ENCODE data around the gene ITGA4.

The ITGA4 gene

DNA sequence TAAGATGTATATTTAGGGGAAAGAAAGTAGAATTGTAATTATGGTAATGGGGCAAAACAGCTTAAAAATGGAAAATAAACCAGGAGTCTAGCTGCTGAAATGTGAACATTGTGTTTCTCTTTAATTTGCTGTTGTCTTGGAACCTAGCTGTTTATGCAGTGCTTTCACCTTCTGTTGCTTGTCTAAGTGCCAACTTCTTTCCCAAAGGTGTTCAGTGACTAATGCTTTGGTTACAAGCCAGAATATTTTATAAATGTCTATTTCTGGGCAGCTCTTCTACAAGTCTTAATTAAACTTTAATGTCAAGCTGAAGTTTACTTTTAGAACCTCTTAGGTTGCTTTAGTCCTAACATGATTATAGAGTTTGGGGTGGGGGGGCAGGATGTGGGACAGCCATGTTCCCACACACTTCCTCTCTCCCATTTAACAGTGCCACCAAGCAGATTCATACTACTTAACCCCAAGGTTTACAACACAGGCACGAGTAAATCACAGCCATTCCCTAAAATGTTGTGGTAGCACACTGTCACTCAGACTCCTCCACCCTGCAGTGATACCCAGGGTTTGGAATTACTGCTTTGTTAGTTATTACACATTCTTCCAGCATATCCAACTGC lies 60.6 kb downstream of the ITGA4 start:
- DNase-seq: peak; percentile 19

DNA sequence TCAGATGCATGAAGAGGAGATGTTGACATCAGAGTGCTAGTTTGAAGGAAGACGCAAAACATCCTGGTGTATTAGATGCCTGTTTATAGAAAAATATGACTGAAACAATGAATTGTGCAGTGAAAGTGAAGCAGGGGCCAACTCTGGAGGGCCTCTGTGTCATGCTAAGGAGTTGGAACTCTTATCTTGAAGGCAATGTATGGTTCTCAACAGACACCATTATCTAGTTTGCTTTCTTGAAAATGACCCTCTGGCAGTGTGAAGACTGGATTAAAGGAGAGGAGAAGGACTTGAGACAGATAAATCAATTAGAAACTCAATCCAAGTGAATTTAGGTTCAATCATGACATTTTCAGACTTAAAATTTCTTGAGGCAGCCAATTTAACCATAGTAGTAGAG lies 63.1 kb downstream of the ITGA4 start:
- no peak for DNase-seq

DNA sequence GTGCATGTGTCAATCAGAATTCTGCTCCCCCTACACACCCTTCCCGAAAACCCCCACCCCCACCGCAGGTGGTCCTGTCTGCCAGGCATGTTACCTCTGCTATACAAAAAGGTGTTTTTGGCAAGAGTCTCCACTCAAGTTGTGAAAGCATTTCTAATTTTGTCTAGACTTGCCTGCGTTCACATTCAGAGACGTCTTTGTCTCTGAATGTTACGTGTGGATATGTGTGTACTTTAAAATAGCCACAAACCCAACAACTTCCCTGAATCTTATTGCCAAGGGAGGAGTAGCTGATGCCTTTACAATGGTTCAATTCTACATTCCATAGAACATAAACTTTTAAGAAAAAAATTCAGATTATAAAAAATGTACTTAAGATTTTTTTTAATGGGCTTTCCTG lies 66.6 kb downstream of the ITGA4 start:
- DNase-seq: no peak

DNA sequence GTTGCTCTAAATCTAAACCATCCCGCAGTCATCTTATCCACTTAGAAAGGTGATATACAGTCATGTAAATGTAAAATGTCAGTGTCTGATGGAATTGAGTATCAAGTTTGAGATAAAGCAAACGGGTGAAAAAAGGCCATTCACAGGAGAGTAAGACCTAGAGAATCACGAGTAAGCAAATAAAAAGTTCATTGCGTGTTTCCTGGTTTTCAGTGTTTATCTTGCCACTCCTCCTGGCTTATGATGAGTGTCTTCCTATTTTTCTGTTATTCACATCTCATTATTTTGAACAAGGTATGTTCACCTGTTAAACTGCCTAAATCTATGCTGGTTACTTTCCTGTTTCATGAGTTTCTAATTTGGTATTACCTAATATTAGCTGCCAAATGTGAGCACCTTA lies 68.8 kb downstream of the ITGA4 start:
- DNase-seq: no peak

DNA sequence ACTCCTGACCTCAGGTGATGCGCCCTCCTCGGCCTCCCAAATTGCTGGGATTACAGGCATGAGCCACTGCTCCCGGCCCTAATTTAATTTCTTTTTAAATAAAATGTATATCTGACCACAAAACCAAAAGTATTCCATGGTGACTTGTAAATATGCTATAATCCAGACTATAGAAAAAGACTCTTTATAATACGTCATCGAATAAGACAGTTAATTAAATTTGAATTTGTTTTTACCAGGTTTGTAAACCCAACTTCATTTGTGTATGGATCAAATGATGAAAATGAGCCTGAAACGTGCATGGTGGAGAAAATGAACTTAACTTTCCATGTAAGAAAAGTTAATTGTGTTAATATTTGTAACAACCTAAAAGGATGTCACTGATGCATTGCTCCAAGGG lies 69.9 kb downstream of the ITGA4 start:
- DNase-seq: no peak

DNA sequence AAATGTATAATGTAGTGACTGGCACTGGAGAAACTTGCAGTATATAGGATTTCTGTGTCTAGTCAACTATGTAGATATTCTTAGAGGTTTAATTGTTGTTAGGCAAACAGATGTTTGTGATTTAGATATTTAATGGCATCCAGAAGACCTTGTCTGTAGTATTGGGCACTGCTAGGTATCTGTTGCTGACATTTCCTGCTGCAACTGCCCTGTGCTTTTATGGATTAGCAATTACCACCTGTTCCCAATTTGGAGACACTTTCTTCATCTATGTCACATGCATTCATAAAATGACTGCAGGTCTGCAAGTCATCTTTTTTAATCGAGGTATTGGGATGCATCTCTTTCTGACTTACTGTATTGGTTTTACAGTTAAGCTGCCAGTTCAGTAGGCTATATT lies 71.3 kb downstream of the ITGA4 start:
- no peak for DNase-seq

DNA sequence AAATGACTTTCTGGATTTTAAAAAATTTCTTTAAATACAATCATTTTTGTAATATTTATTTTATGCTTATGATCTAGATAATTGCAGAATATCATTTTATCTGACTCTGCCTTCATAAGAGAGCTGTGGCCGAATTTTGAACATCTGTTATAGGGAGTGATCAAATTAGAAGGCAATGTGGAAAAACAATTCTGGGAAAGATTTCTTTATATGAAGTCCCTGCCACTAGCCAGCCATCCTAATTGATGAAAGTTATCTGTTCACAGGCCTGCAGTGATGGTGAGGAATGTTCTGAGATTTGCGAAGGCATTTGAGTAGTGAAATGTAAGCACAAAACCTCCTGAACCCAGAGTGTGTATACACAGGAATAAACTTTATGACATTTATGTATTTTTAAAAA lies 79.5 kb downstream of the ITGA4 start:
- DNase-seq: no peak

DNA sequence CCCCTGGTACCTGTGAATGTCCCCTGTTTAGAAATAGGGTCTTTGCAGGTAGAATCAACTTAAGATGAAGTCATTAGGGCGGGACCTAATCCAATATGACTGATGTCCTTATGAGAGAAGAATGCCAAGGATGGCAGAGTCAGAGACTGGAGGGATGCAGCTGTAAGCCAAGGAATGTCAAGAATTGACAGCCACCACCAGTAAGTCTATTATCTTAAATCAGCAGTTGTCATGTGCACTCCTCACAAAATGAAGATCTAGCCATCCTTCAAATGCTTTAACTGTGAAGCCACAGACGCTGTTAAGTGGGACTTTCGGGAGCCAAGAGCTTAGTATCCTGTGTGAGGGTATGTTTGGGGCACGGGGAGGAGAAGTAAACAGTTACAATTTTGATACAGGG lies 83.2 kb downstream of the ITGA4 start:
- no peak for DNase-seq

DNA sequence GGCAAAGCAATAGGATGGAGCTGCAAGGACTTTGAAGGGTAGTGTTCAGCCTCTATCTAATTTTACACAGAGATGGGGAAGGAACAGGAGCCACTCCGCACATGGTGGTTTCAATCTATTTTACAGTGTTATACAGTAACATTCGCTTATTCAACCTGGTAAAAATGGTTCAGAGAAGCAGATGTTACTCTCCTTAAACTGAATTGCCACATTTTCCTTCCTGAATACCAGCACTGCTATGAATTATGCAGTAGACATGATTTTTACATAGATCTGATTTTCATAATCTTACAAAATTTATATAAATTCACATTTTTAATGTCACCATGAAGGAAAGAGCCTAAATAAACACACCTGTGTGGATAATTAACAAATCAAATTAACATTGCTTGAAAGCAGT lies 85.0 kb downstream of the ITGA4 start:
- no peak for DNase-seq

DNA sequence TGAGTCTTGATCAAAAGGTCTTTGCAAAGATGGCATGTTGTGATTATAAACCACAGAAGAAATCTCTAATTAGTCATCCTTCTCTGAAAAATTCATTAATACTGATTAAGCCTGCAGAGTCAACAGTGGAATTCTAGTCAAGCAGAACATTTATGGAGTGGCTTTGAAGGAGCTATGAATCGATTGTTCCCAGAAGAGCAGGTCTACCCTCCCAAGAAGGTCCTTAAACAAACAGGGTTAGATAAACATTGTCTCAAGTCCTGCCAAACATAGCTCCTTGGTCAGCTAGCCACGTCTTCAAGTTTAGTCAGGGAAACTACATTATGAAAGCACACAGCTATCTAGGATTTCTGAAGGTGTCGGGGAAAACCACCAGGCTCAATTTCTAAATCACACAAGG lies 88.9 kb downstream of the ITGA4 start:
- DNase-seq: no peak

DNA sequence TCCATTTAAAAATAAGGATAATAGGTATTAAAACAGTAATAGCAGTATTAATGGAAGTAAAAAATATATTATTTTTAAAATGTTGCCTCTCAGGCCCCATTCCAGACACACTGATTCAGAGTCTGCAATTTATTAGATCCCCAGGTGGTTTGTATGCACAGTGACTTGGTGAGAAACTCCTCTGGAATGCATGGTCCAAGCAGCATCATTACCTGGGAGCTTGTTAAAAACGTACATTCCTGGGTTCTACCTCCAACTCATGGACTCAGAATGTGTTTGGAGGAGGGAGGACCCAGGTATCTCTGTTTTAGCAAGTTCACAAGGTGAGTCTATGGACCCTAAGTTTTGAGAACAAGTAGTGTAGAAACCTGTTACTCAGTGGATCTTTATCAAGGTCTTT lies 95.6 kb downstream of the ITGA4 start:
- no peak for DNase-seq

DNA sequence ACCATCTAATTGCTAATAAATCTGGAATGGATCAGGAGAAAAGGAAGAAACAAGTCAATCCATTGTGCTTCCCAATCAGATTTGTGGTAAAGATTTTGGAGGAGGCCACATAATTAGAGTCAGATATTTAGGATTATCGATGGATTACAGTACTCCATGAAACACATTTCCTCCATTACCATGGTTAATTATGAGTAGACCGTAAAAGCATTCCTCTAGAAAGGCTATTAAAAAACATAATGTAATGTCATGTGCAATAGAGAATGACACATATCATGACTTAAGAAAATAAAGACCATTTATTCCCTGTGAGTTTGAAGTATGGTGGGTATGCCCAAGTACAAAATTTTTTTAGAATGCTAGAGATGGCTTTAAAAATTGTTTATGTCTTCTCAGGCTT lies 96.1 kb downstream of the ITGA4 start:
- DNase-seq: no peak

DNA sequence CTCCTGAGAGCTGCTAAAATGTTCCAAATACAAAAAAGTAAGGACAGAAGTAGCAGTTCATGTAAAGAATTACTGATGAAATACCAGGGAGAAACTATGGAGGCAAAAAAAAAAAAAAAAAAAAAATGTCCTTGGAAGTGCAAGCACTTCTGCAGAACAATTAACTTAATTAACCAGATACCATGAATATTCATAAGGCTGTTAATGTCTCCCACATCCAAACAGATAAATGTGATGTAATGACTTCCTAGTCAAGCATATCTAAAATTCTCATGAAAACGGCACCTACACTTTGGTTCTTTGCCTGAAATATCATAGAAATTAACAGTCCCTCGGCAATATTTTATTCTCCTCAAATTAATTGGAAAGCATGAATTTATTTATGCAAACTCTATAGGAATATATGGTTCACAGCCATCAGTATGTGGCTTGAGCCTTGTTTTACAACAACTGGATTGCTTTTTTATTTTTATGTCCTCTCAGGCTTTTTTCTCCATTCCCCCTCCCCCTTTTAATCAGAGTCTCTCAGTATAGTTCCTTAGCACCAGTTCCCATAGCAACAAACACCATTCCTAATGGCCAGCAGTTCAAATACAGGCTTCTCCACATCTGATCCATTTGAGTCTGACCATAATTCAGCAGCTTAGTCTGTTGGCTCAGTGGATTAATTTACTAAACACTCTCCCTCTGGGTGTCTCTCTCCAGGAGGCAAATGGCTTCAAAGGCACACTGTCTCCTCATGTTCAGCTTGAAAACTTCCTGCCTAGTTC lies 97.1 kb downstream of the ITGA4 start:
- DNase-seq: no peak

DNA sequence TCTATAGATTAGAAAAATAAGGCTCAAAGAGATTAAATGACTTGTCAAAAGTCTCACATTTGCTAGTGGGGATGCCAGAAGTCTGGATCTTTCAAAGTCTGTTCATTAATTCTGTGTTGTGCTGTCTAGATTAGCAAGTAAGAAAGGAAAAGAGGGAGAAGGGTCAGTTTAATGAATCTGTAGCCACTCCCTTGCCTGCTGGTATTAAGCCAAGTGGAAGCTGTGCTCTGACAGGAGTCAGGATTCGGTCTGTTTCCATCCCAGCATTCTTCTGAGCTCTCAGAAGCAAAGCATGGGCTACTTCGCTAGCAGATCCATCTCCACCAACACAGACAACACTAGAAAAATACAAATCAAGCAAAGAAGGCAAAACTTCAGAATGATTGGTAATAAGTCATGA lies 101.2 kb downstream of the ITGA4 start:
- no peak for DNase-seq

DNA sequence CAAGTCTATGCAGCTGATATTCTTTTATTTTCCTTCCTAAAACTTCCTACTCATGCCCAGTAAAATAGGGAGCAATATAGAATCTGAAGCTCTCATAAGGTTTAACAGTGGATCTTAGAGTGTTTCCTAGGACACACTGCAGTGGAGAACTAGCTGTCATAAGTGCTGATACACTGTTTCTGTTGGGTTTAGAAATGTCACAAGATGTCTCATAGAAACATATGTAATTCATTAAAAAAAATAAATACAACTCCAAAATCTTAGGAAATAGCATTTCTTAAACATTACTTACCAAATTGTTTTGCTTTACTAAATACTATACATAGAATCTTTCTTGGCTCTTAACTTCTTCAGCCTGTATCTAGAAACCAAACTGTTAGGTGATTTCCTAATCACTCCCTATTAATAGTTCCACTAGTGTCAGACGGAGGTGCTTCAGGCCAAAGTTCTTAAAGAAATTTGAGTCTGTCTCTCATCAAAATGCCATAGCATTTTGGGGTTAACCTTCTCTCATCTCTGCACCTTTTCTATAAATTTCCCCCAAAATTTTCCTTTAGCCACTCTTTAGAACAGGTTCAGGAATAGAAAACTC lies 106.0 kb downstream of the ITGA4 start:
- DNase-seq: no peak

DNA sequence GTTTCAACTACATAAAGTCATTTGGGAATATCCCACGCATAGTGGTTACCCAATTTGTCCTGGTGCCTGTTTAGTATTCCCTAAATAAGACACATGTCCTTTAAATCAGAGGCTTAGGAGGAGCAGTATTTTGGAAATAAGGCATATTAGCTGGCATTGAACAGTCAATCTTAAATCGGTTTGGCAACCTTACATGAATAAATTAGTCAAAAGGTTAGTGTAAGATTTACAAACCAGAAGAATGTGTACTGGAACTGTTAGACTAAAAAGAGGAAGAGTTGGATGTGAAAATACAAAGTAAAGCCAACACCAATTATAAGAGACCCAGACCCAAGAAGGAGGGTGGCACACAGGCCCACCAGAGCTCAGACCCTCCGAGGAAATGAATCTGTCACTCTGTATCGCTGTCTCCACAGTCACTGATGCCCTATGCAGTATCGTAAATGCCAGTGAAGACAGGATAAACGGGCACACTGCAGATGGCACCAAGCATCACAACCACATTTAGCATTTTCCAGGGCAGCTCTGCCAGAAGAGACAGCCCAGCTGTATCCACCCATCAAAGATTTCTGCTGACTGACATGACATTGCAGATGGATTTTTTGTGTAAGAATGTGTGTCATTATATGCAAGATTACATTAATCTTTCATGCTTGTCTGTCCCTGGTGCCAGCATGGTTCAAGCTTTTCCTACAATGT lies 109.3 kb downstream of the ITGA4 start:
- DNase-seq: no peak

DNA sequence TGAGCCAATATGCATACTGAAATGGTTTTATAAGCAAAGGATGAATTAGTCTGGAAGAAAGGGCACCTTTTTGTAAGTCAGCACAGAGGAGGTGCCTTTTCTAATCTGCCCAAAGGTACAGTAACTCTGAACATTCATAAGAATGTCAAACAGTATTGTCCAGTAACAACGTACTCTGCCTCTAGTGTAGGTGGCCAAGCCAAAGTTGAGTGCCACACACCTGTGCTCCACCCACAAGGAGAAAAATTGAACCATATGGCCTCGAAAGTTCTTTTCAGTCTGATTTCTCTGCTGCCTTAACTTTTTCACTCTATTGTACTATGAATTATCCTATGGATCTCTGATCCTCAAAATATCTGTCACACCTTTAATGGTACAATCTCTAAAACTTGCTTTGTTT lies 112.9 kb downstream of the ITGA4 start:
- no peak for DNase-seq

DNA sequence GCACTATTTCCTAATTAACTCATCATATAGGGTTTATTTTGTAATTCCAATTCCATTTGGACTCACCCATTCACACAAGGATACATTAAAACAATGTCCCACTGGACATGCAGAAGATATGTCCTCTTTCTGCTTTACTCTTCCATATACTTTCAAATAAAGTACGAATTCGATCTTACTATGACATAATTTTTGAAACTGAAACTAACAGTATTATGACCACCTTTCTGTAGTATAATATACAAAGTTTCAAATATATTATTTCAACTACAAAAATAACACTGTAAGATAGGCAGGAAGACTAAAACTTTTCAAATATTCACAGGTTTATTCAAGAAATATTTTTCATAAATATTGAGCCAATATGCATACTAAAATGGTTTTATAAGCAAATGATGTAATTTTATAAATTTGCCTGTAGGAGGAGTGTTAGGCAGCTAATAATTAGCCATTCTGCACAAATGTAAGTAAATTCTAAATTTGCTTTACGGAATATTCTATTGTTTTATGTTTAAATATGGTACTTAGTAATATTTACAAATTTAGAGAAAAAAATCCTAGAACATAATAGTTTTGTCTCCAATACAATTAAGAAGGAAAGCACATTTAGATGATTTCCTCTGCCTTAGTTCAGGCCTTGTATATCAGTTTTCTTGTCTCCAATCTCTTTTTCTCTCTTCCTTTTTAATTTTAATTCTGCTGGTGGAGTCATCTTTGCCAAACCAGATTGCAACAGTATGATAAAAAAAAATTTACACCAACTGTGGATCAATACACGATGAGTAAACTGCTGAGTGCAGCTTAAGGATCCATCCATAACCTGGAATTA lies 113.9 kb downstream of the ITGA4 start:
- DNase-seq: no peak

DNA sequence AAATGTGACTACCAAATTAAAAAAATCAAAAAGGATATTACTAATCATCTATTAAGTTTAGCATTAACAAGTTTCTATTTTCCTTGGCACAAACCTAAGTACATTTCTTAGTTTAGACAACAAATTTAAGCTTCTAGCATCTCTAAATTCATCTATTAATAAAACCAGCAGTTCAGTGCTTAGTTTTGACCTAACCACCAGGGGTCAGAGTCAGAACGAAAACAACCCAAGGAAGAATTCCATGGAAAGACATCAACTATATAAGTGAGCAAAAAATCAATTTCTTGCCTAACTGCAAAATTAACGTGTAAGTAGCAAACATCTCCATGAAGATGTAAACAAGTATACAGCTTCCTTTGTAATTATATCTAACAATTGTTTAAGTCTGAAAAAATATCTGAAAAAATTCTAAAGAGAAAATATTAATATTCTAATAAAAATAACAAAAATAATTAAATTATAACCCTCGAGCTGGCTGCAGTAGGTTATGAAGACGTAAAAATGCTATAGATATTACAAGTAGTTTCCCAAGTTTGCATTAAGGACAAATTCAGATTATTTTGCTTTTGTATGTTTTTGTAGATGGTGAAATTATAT lies 116.1 kb downstream of the ITGA4 start:
- peak; percentile 9 for DNase-seq

DNA sequence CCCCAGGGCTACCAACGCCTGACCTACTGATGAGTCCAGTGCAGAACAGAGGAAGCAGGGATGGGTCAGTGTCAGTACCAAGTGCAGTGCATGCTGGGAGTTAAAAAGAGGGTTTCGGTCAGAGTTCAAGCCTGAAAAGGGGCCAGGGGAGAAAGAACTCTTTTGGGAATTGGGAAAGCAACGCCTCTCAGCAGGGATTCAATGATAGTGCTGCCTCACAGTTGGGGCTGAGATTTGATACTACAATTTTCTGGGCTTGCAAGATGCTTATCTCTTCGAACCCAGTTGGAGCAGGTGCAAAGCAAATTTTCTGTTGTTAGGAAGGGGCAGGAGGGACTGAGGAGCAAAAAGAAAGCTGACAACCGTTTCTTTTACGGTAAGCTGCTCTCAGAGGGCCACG lies 117.1 kb downstream of the ITGA4 start:
- no peak for DNase-seq

DNA sequence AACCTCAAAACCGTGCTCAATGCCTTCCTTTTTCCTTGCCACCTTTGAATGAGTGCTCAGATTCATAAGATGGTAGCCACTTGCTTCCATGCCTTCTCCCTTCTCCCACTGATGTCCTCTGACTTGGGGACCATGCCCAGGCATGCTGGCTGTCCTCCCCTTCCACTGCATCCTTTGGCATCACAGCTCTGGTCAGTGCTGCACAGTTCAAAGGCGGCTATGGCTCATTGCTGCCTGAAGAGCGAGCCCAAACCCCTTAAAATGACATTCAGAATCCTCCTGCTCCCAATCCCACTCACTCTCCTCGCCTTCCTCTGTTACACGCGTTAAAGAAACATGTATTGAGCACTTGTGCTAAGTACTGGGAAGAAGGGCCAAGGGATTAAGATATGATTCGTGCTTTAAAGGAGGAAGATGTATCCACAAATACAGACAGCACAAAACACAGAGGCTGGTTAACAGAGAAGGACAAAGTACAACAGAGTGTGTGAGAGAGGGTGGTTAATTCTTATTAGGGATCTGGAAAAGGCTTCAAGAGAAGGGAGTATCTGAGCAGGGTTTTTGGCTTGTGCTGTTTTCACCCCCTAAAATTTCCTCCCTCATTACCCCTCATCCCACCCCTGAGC lies 118.0 kb downstream of the ITGA4 start:
- DNase-seq: no peak

DNA sequence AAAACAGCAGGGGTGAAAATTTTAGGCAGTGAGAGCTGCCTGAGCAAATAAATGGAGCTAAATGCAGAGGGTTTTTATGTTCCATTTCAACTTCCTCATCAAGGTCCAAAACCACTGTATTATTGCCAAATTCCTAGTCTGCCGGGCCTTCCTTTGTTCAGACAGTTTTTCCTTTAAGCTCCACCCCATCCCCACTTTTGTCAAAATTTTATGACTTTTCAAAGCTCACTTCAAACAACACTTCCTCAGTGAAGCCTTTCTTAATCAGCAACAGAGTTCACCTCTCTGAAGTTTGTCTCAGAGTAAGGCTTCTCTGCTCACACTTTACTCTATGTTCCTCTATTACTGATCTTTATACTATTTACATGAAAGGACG lies 118.5 kb downstream of the ITGA4 start:
- no peak for DNase-seq

All from CD4-positive, alpha-beta T cell treated with Interleukin-12 subunit alpha and Interleukin-12 subunit beta, for 1 hour (primary cell).